Measurements from ENCODE around the gene GPR143. TPM values are rescaled to one million over a fixed set of nuclear protein-coding genes. Genes with fewer than 3 reads are reported as not detected.

The GPR143 gene
- total and polyA plus RNA-seq, 10 donors: 0.17 TPM; not detected in 9

GRCh38 chrX:9706421-9706820, 59.2 kb downstream of the GPR143 start:
- intact Hi-C loops (cut with DNase I; ENCODE audit: low total_unique reads): loop anchor here (5.0 kb wide), 1 partner anchor 889 kb away; no protein-coding TSS in a partner anchor
- 58 to 92% (median 72%) methylated on average over 4 of the region's 4 CpGs for WGBS, 5 donors
- Histone ChIP-seq H3K4me3 (no peak overlapping the region), H3K36me3 (peaks cover 0 to 62% (median 9%) of the 10 kb centered on the region in 6 donors), H3K27me3 (replicated peaks in 1 of 7) (no peaks in the 10 kb centered on the region), H3K4me1 (peaks cover 0 to 9% (median 3%) of the 10 kb centered on the region in 6 donors), H3K27ac (no peak overlapping the region), H3K9me3 (peaks cover 0 to 10% (median 0%) of the 10 kb centered on the region in 8 donors)
- TF ChIP-seq CTCF (IDR thresholded peaks at IDR 0.05 in 8 of 11, conservative IDR thresholded peaks at IDR 0.05 in 3 of 11): no peak
- no peak for DNase-seq

DNA sequence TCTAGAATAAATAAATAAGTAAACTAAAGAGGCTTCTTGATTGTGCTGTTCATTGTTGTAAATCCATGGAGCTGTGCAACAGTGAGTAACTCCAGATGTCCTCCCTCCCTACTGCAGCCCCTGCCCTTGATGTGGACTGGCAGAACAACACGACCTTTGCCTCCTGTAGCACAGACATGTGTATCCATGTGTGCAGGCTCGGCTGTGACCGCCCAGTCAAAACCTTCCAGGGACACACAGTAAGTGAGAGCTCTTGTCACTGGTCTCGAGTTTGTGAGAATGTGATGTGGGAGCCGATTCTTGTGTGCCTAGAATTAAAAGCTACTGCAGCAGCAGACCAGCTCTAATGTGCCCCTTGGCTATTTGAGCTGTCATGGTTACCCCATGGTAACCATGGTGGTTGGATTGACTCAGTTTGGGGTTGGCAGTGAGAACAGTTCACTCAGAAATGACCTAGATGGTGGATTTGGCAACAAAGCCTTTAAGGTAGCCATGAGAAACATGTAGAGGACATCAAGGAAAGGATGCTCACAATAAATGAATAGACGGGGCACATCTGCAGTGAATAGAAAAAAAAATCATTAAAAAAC, 60.7 kb downstream of the GPR143 start:
- 78 to 96% (median 93%) methylated on average over 6 of the region's 6 CpGs for WGBS, 5 donors
- Histone ChIP-seq H3K36me3 (peaks cover 0 to 59% (median 2%) of the 10 kb centered on the region in 6 donors), H3K9me3 (peaks cover 0 to 10% (median 0%) of the 10 kb centered on the region in 8 donors), H3K4me3 (no peak overlapping the region), H3K4me1 (peaks cover 0 to 9% (median 3%) of the 10 kb centered on the region in 6 donors), H3K27ac (no peak overlapping the region), H3K27me3 (replicated peaks in 1 of 7) (no peaks in the 10 kb centered on the region)
- no peak for TF ChIP-seq CTCF (IDR thresholded peaks at IDR 0.05 in 8 of 11, conservative IDR thresholded peaks at IDR 0.05 in 3 of 11)
- no peak for TF ChIP-seq POLR2A (IDR thresholded peaks at IDR 0.05)
- TF ChIP-seq POLR2AphosphoS5 (IDR thresholded peaks at IDR 0.05): no peak
- intact Hi-C loops (cut with DNase I; ENCODE audit: low total_unique reads): loop anchor here (5.0 kb wide), 1 partner anchor 888 kb away; no protein-coding TSS in a partner anchor
- no peak for DNase-seq

- TF ChIP-seq POLR2A (IDR thresholded peaks at IDR 0.05) (no peak), CTCF (IDR thresholded peaks at IDR 0.05 in 8 of 11, conservative IDR thresholded peaks at IDR 0.05 in 3 of 11) (no peak), POLR2AphosphoS5 (IDR thresholded peaks at IDR 0.05) (no peak)
- no peak overlapping the region for H3K4me3 ChIP-seq
- 86 to 100% (median 95%) methylated on average over 2 to 14 of the region's 14 CpGs for WGBS, 5 donors
- H3K27ac ChIP-seq: no peak overlapping the region
- no peak for DNase-seq
- H3K27me3 ChIP-seq (replicated peaks in 1 of 7): no peaks in the 10 kb centered on the region
- H3K4me1 ChIP-seq: peaks cover 0 to 4% (median 0%) of the 10 kb centered on the region in 6 donors
- intact Hi-C loops (cut with DNase I; ENCODE audit: low total_unique reads): no loop called here
- peaks cover 0 to 66% (median 0%) of the 10 kb centered on the region in 6 donors for H3K36me3 ChIP-seq
- H3K9me3 ChIP-seq: peaks cover 0 to 10% (median 0%) of the 10 kb centered on the region in 8 donors
These were observed 62.2 kb downstream of the GPR143 start for GRCh38 chrX:9703406-9703805.

DNA sequence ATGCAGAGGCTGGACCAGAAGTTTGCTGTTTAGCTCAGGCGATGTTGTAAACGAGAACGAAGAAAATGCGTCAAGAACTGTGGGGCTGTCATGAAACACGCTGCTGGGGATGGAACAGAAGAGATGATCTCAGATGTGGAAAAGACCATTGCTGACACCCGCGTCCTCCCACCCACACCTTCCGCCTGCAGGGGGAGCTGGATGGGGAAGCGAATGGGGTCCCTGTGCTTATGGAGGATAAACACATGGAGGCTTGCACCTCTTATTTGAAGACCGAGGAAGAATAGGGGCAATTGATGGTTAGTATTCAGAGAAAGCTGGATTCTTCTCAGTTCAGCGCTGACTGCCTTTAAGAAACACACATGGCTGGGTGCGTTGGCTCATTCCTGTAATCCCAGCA, 63.9 kb downstream of the GPR143 start:
- Histone ChIP-seq H3K36me3 (peaks cover 0 to 80% (median 0%) of the 10 kb centered on the region in 6 donors), H3K4me3 (no peak overlapping the region), H3K27ac (no peak overlapping the region), H3K4me1 (no peaks in the 10 kb centered on the region), H3K27me3 (replicated peaks in 1 of 7) (no peaks in the 10 kb centered on the region), H3K9me3 (peaks cover 0 to 10% (median 0%) of the 10 kb centered on the region in 8 donors)
- 87 to 99% (median 96%) methylated on average over 12 of the region's 12 CpGs for WGBS, 5 donors
- no peak for DNase-seq
- TF ChIP-seq POLR2AphosphoS5 (IDR thresholded peaks at IDR 0.05) (no peak), POLR2A (IDR thresholded peaks at IDR 0.05) (no peak), CTCF (IDR thresholded peaks at IDR 0.05 in 8 of 11, conservative IDR thresholded peaks at IDR 0.05 in 3 of 11) (no peak)
- intact Hi-C loops (cut with DNase I; ENCODE audit: low total_unique reads): no loop called here
